Measurements from ENCODE around the gene IGSF21. TPM values are rescaled to one million over a fixed set of nuclear protein-coding genes. Genes with fewer than 3 reads are reported as not detected.

Gene IGSF21
- total RNA-seq, 1 experiment from 2014 or later: 30.5 TPM

- Mint-ChIP-seq H3K36me3 (no peaks in the 10 kb centered on the region), H3K9me3 (no peaks in the 10 kb centered on the region), H3K27ac (no peak overlapping the region), H3K4me3 (no peak overlapping the region), H3K4me1 (peaks cover 45% of the 10 kb centered on the region), H3K27me3 (ENCODE audit: low read depth) (no peaks in the 10 kb centered on the region)
- CTCF ChIA-PET: no interaction called here
- TF ChIP-seq IRF2 (CRISPR knock-in tag; IDR thresholded peaks at IDR 0.05; ENCODE audit: borderline replicate concordance, low read depth) (no peak), MAX (CRISPR knock-in tag; IDR thresholded peaks at IDR 0.05) (no peak), FOXK1 (CRISPR knock-in tag; IDR thresholded peaks at IDR 0.05) (no peak), FOXP1 (CRISPR knock-in tag; IDR thresholded peaks at IDR 0.05; ENCODE audit: borderline replicate concordance) (no peak), PREB (CRISPR knock-in tag; IDR thresholded peaks at IDR 0.05; ENCODE audit: borderline replicate concordance) (no peak), EMX1 (CRISPR knock-in tag; IDR thresholded peaks at IDR 0.05) (no peak), MYBL2 (CRISPR knock-in tag; IDR thresholded peaks at IDR 0.05) (no peak), NFE2L1 (CRISPR knock-in tag; IDR thresholded peaks at IDR 0.05) (no peak), HMGA2 (CRISPR knock-in tag; IDR thresholded peaks at IDR 0.05) (no peak), TCF7 (CRISPR knock-in tag; IDR thresholded peaks at IDR 0.05; ENCODE audit: low read depth) (no peak), CREB1 (CRISPR knock-in tag; IDR thresholded peaks at IDR 0.05) (no peak), ETV6 (CRISPR knock-in tag; IDR thresholded peaks at IDR 0.05) (no peak), ATF3 (CRISPR knock-in tag; conservative IDR thresholded peaks at IDR 0.05) (no peak), ZNF121 (CRISPR knock-in tag; IDR thresholded peaks at IDR 0.05) (no peak), ZNF671 (CRISPR knock-in tag; IDR thresholded peaks at IDR 0.05) (no peak)
- ATAC-seq (no peak), DNase-seq (ENCODE audit: low spot score) (no peak)
- POLR2A ChIA-PET: no interaction called here
Observed at GRCh38 chr1:18144916-18145647, 37.5 kb downstream of the IGSF21 start.

- no peaks in the 10 kb centered on the region for H3K27me3 Mint-ChIP-seq (ENCODE audit: low read depth)
- CTCF ChIA-PET: no interaction called here
- no peak overlapping the region for H3K4me3 Mint-ChIP-seq
- no peak overlapping the region for H3K27ac Mint-ChIP-seq
- POLR2A ChIA-PET: no interaction called here
- no peak for DNase-seq (ENCODE audit: low spot score)
- no peaks in the 10 kb centered on the region for H3K9me3 Mint-ChIP-seq
- ATAC-seq: no peak
- no peaks in the 10 kb centered on the region for H3K36me3 Mint-ChIP-seq
- H3K4me1 Mint-ChIP-seq: peaks cover 35% of the 10 kb centered on the region
- TF ChIP-seq CREM (CRISPR knock-in tag; IDR thresholded peaks at IDR 0.05): no peak
- TF ChIP-seq KAT7 (CRISPR knock-in tag; IDR thresholded peaks at IDR 0.05; ENCODE audit: borderline replicate concordance): no peak
- TF ChIP-seq TP53 (CRISPR knock-in tag; IDR thresholded peaks at IDR 0.05): no peak
- TF ChIP-seq SMAD4 (CRISPR knock-in tag; IDR thresholded peaks at IDR 0.05): no peak
- TF ChIP-seq E2F4 (CRISPR knock-in tag; IDR thresholded peaks at IDR 0.05; ENCODE audit: borderline replicate concordance, low read depth): no peak
- no peak for TF ChIP-seq SOX15 (CRISPR knock-in tag; IDR thresholded peaks at IDR 0.05)
- TF ChIP-seq ATF2 (CRISPR knock-in tag; IDR thresholded peaks at IDR 0.05; ENCODE audit: borderline replicate concordance, low read depth): no peak
- no peak for TF ChIP-seq ZBTB21 (CRISPR knock-in tag; IDR thresholded peaks at IDR 0.05; ENCODE audit: borderline replicate concordance)
- TF ChIP-seq ZNF671 (CRISPR knock-in tag; IDR thresholded peaks at IDR 0.05): no peak
- no peak for TF ChIP-seq ZNF232 (CRISPR knock-in tag; IDR thresholded peaks at IDR 0.05)
- TF ChIP-seq CBFB (CRISPR knock-in tag; IDR thresholded peaks at IDR 0.05; ENCODE audit: low read depth): no peak
- no peak for TF ChIP-seq ZBTB43 (CRISPR knock-in tag; IDR thresholded peaks at IDR 0.05)
- TF ChIP-seq CDX4 (CRISPR knock-in tag; IDR thresholded peaks at IDR 0.05; ENCODE audit: borderline replicate concordance): no peak
- no peak for TF ChIP-seq HMGA2 (CRISPR knock-in tag; IDR thresholded peaks at IDR 0.05)
Observed at GRCh38 chr1:18145851-18146618, 38.4 kb downstream of the IGSF21 start.

All from WTC11 (cell line).